SK-N-SH treated with all-trans-retinoic acid at 6 μM for 48 hours (cell line): ENCODE results near the gene ROPN1.

Source experiments
- ARNTL ChIP-seq: fragments of 450-650 bp; formaldehyde crosslinking; IDR thresholded peaks from 2 replicates; pipeline ENCODE4 v1.5.0; 2020; ENCODE audit warnings: low read depth, mild to moderate bottlenecking, moderate library complexity, borderline replicate concordance
- CREB5 ChIP-seq: fragments of 250-450 bp; sonication (Bioruptor Pico); IDR thresholded peaks from 2 replicates; pipeline ENCODE4 v1.5.1; 2020; ENCODE audit warnings: low read depth, mild to moderate bottlenecking, moderate library complexity
- CSRNP3 ChIP-seq: fragments of 250-450 bp; sonication (Bioruptor Pico); IDR thresholded peaks from 2 replicates; pipeline ENCODE4 v1.5.1; 2021; ENCODE audit warnings: mild to moderate bottlenecking, moderate library complexity
- GLIS3 ChIP-seq: fragments of 250-450 bp; sonication (Bioruptor Pico); IDR thresholded peaks from 2 replicates; pipeline ENCODE4 v1.5.0; 2020; ENCODE audit warnings: mild to moderate bottlenecking, moderate library complexity
- OSR1 ChIP-seq: fragments of 250-450 bp; sonication (Bioruptor Pico); IDR thresholded peaks from 2 replicates; pipeline ENCODE4 v1.8.0; 2022; ENCODE audit warnings: moderate library complexity, mild to moderate bottlenecking, inconsistent platforms
- PATZ1 ChIP-seq: fragments of 250-450 bp; sonication (Bioruptor Pico); IDR thresholded peaks from 2 replicates; pipeline ENCODE4 v1.8.0; 2020; ENCODE audit warnings: mild to moderate bottlenecking, moderate library complexity, borderline replicate concordance
- PPARA ChIP-seq: fragments of 250-450 bp; sonication (Bioruptor Pico); IDR thresholded peaks from 2 replicates; pipeline ENCODE4 v1.5.0; 2020; ENCODE audit warnings: mild to moderate bottlenecking, borderline replicate concordance
- SNAI2 ChIP-seq: fragments of 250-450 bp; sonication (Bioruptor Pico); IDR thresholded peaks from 2 replicates; pipeline ENCODE4 v1.5.0; 2020; ENCODE audit warnings: mild to moderate bottlenecking, moderate library complexity
- TCF4 ChIP-seq: fragments of 250-450 bp; sonication (Bioruptor Pico); IDR thresholded peaks from 2 replicates; pipeline ENCODE4 v1.8.0; 2021; ENCODE audit warnings: mild to moderate bottlenecking, moderate library complexity, borderline replicate concordance
- TSHZ2 ChIP-seq: fragments of 250-450 bp; sonication (Bioruptor Pico); IDR thresholded peaks from 2 replicates; pipeline ENCODE4 v1.5.0; 2020; ENCODE audit warnings: mild to moderate bottlenecking, moderate library complexity
- ZC3H10 ChIP-seq: fragments of 250-450 bp; sonication (Bioruptor Pico); IDR thresholded peaks from 2 replicates; pipeline ENCODE4 v1.5.1; 2021; ENCODE audit warnings: mild to moderate bottlenecking, moderate library complexity
- ZFP3 ChIP-seq: fragments of 250-450 bp; sonication (Bioruptor Pico); IDR thresholded peaks from 2 replicates; pipeline ENCODE4 v1.5.0; 2020; ENCODE audit warnings: mild to moderate bottlenecking, moderate library complexity
- ZNF565 ChIP-seq: fragments of 450-650 bp; formaldehyde crosslinking; conservative IDR thresholded peaks from 2 replicates; pipeline ENCODE4 v1.5.0; 2020; ENCODE audit warnings: low read depth, mild to moderate bottlenecking, moderate library complexity

GRCh38 chr3:123920383-123920782 lies 71.5 kb downstream of the ROPN1 start:
- TF ChIP-seq OSR1 (no peak), SNAI2 (CRISPR knock-in tag) (no peak), ZNF565 (CRISPR knock-in tag) (no peak), CSRNP3 (CRISPR knock-in tag) (no peak), PPARA (no peak), ZFP3 (CRISPR knock-in tag) (no peak), TCF4 (CRISPR knock-in tag) (no peak), ZC3H10 (CRISPR knock-in tag) (no peak), PATZ1 (CRISPR knock-in tag) (no peak), GLIS3 (CRISPR knock-in tag) (no peak), ARNTL (no peak), CREB5 (CRISPR knock-in tag) (no peak), TSHZ2 (CRISPR knock-in tag) (no peak)
